Thyroid gland (tissue), 4 donors: ENCODE data around the gene KRT31.

Experiments
- POLR2A ChIP-seq, 2 donors: fragments of 450-650 bp; IDR thresholded peaks; one replicate each; pipeline ENCODE4 v1.6.1; 2017; ENCODE audit warnings: antibody characterized with exemption in 2 of 2, mild to moderate bottlenecking in 2 of 2, moderate library complexity in 1 of 2
- TF ChIP-seq, protein P1 (sequence below), 6 experiments: fragments of 200-600 bp in 3 of 6; fragments of 450-650 bp in 3 of 6; sonication (generic) in 3 of 6; IDR thresholded peaks; one replicate each; pipeline ENCODE4 v1.5.1; 2016 to 2019; ENCODE audit warnings: antibody characterized with exemption in 6 of 6, mild to moderate bottlenecking in 2 of 6, inconsistent platforms in 1 of 6, moderate library complexity in 1 of 6

DNA sequence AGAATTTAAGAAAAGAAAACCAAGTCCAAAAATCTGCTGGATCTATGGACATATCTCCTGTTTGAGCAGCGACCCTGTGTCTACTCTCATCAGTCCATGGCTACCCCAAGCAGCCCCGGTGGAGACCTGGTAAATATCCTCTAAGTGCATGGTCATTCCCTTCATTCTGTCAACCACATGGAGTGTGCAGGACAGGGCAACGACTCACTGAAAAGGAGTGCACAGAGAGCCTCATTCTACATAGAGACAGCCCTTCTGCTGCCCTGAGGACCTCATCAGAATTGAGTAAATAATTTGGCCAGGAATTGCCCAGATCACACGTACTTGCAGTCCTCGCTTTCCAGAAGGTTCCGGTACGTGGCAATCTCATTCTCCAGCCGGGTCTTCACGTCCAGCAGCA lies 40.4 kb upstream of the KRT31 start:
- TF ChIP-seq POLR2A (IDR thresholded peaks at IDR 0.05): no peak
- TF ChIP-seq, protein P1, sequence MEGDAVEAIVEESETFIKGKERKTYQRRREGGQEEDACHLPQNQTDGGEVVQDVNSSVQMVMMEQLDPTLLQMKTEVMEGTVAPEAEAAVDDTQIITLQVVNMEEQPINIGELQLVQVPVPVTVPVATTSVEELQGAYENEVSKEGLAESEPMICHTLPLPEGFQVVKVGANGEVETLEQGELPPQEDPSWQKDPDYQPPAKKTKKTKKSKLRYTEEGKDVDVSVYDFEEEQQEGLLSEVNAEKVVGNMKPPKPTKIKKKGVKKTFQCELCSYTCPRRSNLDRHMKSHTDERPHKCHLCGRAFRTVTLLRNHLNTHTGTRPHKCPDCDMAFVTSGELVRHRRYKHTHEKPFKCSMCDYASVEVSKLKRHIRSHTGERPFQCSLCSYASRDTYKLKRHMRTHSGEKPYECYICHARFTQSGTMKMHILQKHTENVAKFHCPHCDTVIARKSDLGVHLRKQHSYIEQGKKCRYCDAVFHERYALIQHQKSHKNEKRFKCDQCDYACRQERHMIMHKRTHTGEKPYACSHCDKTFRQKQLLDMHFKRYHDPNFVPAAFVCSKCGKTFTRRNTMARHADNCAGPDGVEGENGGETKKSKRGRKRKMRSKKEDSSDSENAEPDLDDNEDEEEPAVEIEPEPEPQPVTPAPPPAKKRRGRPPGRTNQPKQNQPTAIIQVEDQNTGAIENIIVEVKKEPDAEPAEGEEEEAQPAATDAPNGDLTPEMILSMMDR (IDR thresholded peaks at IDR 0.05): no peak
